Nephron (organoid): Measurements from ENCODE around the gene S1PR3.

Source experiments
- H3K27ac Mint-ChIP-seq, 3 experiments: 2 replicates each; pipeline ENCODE4 v1.8.0; 2020; ENCODE audit warnings: mixed read lengths in 3 of 3, mild to moderate bottlenecking in 2 of 3, moderate library complexity in 1 of 3
- H3K27me3 Mint-ChIP-seq: 2 replicates; pipeline ENCODE4 v1.8.0; 2021; ENCODE audit warnings: low read depth, mild to moderate bottlenecking, moderate library complexity, mixed read lengths
- H3K36me3 Mint-ChIP-seq: 2 replicates; pipeline ENCODE4 v1.8.0; 2020; ENCODE audit warnings: low read depth, mixed read lengths
- H3K4me1 Mint-ChIP-seq: 2 replicates; pipeline ENCODE4 v1.8.0; 2020; ENCODE audit warnings: mixed read lengths
- H3K4me3 Mint-ChIP-seq, 3 experiments: 2 replicates each; pipeline ENCODE4 v1.8.0; 2020; ENCODE audit warnings: mild to moderate bottlenecking in 3 of 3, mixed read lengths in 3 of 3, moderate library complexity in 2 of 3
- H3K9me3 Mint-ChIP-seq: 2 replicates; pipeline ENCODE4 v1.8.0; 2020; ENCODE audit warnings: mixed read lengths
- TF ChIP-seq, protein P1 (sequence below), 3 experiments: fragments of 200-600 bp; sonication (generic); IDR thresholded peaks; one replicate each; pipeline ENCODE4 v1.5.0; 2021; ENCODE audit warnings: antibody characterized with exemption in 3 of 3; ENCODE audit not compliant: unreplicated experiment in 3 of 3

The S1PR3 gene

DNA sequence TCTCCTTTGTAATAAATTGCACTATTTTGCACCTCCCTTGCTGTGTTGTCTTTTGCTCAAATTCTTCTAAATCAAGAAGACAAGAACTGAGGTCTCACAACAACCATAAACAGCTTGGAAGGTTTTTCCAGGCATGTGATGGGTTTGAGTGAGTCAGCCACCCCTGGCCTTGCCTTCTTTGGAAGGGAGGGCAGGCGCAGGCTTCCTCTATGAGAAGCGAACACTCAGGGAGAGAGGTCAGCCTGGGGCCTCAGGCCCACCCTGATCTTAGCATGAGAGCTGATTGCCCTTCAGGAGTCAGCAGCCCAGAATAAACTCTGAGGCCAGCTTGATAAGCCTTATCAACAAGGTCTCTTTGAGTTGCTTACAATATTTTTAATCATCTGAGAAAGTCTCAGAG is 31.6 kb downstream of the S1PR3 start:
- Mint-ChIP-seq H3K27me3 (no peaks in the 10 kb centered on the region), H3K36me3 (no peaks in the 10 kb centered on the region), H3K4me1 (peaks cover 22% of the 10 kb centered on the region), H3K27ac (peak overlapping the region in 2 of 3 experiments; percentile 67 to 89), H3K9me3 (peaks cover 6% of the 10 kb centered on the region), H3K4me3 (no peak overlapping the region)
- TF ChIP-seq, protein P1, sequence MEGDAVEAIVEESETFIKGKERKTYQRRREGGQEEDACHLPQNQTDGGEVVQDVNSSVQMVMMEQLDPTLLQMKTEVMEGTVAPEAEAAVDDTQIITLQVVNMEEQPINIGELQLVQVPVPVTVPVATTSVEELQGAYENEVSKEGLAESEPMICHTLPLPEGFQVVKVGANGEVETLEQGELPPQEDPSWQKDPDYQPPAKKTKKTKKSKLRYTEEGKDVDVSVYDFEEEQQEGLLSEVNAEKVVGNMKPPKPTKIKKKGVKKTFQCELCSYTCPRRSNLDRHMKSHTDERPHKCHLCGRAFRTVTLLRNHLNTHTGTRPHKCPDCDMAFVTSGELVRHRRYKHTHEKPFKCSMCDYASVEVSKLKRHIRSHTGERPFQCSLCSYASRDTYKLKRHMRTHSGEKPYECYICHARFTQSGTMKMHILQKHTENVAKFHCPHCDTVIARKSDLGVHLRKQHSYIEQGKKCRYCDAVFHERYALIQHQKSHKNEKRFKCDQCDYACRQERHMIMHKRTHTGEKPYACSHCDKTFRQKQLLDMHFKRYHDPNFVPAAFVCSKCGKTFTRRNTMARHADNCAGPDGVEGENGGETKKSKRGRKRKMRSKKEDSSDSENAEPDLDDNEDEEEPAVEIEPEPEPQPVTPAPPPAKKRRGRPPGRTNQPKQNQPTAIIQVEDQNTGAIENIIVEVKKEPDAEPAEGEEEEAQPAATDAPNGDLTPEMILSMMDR (IDR thresholded peaks at IDR 0.05; ENCODE audit: unreplicated experiment in 3 of 3) = no peak

DNA sequence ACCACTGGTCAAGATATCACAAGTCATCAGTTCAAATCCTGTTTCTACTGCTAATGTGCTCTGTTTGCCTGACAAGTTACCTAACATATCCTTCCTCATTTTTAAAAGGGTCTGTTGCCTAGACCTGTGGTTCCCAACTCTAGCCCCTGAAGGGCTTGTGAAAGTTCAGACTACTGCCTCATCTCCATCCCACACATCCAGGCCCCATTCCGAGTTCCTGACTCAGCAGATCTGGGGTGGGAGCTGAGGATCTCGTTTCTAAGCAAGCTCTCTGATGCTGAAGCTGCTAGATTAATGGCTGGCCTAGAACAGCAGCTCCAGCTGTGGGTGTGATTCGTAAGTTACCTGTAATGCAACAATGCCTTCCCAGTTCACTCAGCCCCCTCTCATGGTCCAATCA is 32.5 kb downstream of the S1PR3 start:
- H3K4me3 Mint-ChIP-seq = no peak overlapping the region
- no peaks in the 10 kb centered on the region for H3K27me3 Mint-ChIP-seq
- TF ChIP-seq, protein P1 (IDR thresholded peaks at IDR 0.05; ENCODE audit: unreplicated experiment in 3 of 3) = no peak
- H3K27ac Mint-ChIP-seq = peak overlapping the region in 2 of 3 experiments; percentile 67 to 89
- H3K36me3 Mint-ChIP-seq = no peaks in the 10 kb centered on the region
- H3K4me1 Mint-ChIP-seq = peaks cover 22% of the 10 kb centered on the region
- H3K9me3 Mint-ChIP-seq = peaks cover 6% of the 10 kb centered on the region

DNA sequence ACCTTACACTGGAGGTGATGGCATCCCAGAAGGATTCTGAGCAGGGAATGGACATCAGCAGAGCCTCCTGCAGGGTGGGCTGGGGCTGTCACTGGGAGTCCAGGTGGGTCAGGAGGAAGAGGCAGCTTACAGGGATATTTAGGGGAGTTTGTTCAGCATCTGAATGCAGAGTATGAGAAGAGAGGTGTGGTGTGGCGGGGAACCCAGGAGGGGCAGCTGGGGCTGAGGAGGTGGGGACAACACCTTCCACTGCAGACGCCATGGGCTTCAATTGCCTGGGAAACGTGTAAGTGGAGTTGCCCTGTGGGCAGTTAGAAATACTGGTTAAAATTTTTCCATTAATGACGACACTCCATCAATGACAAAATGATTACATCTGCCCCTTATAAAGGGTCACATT is 33.5 kb downstream of the S1PR3 start:
- Mint-ChIP-seq H3K27me3 (no peaks in the 10 kb centered on the region), H3K9me3 (peaks cover 4% of the 10 kb centered on the region), H3K36me3 (no peaks in the 10 kb centered on the region), H3K4me3 (no peak overlapping the region), H3K27ac (no peak overlapping the region), H3K4me1 (peaks cover 22% of the 10 kb centered on the region)
- TF ChIP-seq, protein P1 (IDR thresholded peaks at IDR 0.05; ENCODE audit: unreplicated experiment in 3 of 3) = no peak

DNA sequence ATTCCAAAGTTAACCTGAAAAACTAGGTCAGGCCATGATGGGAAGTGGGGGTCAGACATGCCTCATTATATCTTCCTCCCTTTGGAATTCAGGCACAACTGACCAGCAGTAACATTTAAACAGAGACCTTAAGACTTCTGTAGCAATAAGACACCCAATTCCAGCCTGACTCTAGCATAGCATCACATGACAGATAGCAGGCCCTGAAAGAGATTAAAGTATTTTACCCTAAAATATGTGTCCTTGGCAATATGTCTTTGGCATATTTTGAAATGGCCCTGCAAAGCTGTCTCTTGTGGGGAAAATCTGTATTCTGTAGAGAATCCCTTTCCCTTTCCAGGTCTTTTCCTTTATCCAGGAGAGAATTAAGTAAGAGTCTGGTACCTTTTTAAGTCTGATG is 34.3 kb downstream of the S1PR3 start:
- H3K27me3 Mint-ChIP-seq = no peaks in the 10 kb centered on the region
- H3K9me3 Mint-ChIP-seq = peaks cover 11% of the 10 kb centered on the region
- H3K4me1 Mint-ChIP-seq = peaks cover 22% of the 10 kb centered on the region
- TF ChIP-seq, protein P1 (IDR thresholded peaks at IDR 0.05; ENCODE audit: unreplicated experiment in 3 of 3) = no peak
- H3K27ac Mint-ChIP-seq = peak overlapping the region in 1 of 3 experiments; percentile 56
- H3K4me3 Mint-ChIP-seq = no peak overlapping the region
- H3K36me3 Mint-ChIP-seq = peaks cover 3% of the 10 kb centered on the region

DNA sequence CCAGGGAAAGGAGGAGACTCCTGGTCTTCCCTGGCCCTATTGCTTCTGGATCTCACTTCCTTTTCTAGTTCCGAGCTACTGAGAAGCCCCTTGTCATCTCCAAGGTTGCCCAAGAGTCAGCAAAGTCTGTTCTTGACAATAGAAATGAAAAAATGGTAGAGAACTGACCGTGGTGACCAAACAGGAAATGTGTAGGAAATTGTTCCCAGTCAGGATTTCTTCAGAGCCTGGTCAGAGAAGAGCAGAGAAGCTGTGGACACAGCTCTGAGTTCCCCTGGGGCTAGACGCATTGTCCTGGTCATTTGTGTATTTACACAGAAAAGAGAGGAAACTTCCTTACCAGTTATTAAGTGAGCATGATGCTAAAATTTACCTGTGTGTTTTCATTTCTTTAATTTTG is 35.6 kb downstream of the S1PR3 start:
- H3K4me1 Mint-ChIP-seq = peaks cover 14% of the 10 kb centered on the region

DNA sequence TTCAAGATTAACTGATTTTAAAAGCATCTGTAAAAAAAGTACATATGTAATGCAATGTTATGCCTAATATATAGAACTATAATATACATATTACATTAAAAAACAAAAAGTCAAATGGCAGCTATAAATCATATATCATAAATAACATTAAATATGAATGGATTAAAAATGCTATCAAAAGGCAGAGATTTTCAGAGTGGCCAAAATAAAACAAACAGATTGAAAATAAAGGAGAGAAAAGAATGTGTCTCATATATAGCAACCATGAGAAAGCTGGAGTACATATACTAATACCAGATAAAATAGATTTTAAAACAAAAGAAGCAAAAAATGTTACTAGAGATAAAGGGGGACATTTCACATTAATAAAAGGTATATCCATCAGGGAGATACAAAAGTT is 38.5 kb downstream of the S1PR3 start:
- H3K36me3 Mint-ChIP-seq = peaks cover 3% of the 10 kb centered on the region
- TF ChIP-seq, protein P1 (IDR thresholded peaks at IDR 0.05; ENCODE audit: unreplicated experiment in 3 of 3) = no peak
- H3K4me3 Mint-ChIP-seq = no peak overlapping the region
- peaks cover 5% of the 10 kb centered on the region for H3K27me3 Mint-ChIP-seq
- no peak overlapping the region for H3K27ac Mint-ChIP-seq
- peaks cover 25% of the 10 kb centered on the region for H3K9me3 Mint-ChIP-seq
- H3K4me1 Mint-ChIP-seq = peaks cover 4% of the 10 kb centered on the region

More for the DNA sequence above, 35.6 kb downstream of the S1PR3 start:
- TF ChIP-seq, protein P1 (IDR thresholded peaks at IDR 0.05; ENCODE audit: unreplicated experiment in 3 of 3) = no peak
- Mint-ChIP-seq H3K27me3 (no peaks in the 10 kb centered on the region), H3K9me3 (peaks cover 21% of the 10 kb centered on the region), H3K36me3 (peaks cover 3% of the 10 kb centered on the region), H3K4me3 (no peak overlapping the region), H3K27ac (peak overlapping the region in 1 of 3 experiments; percentile 15)
